C1 segment of cervical spinal cord (tissue), 14 donors: ENCODE measurements around the gene JPH2.
"Not testable (repeated sequence)": the region's sequence is repeated elsewhere in the genome, so short reads cannot be mapped to it uniquely, and the experiment has no call there.

Experiments used
- DNase-seq, 14 donors: peaks; one replicate each; lab custom pipeline; 2025; lab: John Stamatoyannopoulos, UW

Gene JPH2

DNA sequence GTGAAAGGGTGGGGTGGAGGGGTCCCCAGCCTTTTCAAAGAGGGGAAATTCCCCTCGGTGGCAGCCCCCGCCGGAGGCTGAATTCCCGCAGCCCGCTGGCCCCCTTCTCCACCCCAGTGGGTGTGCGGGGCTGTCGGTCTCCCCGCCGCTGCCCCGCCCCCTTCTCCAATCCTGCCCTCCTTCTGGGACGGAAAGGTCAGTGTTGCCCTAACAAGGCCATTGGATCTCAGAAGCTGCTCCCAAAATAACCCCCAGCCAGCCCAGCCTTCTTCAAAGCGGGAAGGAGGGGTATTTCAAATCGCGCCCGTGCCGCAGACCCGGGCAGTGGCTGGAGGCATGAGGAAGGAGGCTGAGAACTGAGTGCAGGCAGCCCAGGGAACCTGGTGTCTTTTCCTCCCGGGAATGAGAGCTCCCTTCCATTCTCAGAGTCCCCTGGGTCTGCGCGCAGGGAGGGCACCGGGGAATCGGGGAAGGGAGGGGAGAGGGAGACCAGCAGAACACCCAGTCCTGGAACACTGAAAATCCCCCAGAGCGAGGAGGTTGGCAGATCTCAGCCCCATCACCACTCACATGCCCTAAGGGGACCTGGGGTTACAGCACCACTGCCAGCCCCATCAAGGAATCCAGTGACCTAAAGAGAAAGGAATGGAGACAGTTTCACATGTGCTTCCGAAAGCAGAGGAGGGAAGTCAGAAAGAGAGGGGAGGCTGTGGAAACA, at the start of gene JPH2:
Gene JPH2 (minus strand): TSS at position 135 of the 718 bp plus-strand sequence. CDS start 483 bp downstream, outside the sequence.
- DNase-seq = peak in 4 of 14 donors; percentile 3 to 67 (median 16)

GRCh38 chr20:44235702-44236101, 48.7 kb upstream of the JPH2 start:
- no peak for DNase-seq

- DNase-seq = no peak
Measured at GRCh38 chr20:44234566-44235317, 47.8 kb upstream of the JPH2 start.

- DNase-seq = no peak
Measured at GRCh38 chr20:44233436-44234016, 46.5 kb upstream of the JPH2 start.

GRCh38 chr20:44232469-44232856, 45.5 kb upstream of the JPH2 start:
- DNase-seq = not testable (repeated sequence)

- peak in 1 of 14 donors; percentile 7 for DNase-seq
Measured at GRCh38 chr20:44231713-44232468, 44.9 kb upstream of the JPH2 start.

GRCh38 chr20:44231193-44231592, 44.2 kb upstream of the JPH2 start:
- no peak for DNase-seq

DNA sequence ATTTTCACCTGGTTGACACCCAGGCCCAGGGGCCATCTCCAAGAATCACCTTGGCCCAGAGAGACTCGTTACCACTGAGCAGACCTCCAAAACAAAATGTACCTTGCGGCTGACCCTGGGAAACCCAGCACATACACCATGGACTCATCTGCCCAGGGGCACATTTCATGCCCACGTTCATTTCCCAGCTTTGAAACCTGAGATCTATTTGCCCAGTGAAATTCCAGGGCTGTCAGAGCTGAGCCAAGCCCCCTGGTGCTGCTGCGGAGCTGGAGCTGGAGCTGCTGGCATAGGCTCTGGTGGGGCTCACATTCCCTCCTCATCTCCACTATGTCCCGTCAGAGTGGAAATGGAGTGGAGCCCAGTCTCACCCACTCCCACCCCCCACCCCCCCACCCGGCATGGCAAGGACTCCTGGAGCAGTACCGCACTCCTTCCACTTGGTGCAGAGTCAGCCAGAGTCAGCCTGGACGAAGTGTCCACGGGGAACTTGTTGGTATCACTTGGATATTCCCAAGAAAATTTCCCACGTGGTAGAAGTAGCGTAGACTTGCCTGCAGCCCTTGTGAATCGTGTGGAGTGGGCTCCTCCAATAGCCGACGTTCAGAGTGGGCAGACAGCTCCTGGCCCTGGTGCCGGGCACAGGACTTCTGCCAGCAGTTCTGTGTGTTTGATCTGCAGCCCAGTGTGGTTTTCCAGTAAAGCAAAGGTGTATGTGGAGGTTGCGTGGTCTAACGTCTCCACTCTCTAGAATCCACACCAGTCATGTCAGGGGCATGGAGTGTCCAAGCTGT, 41.7 kb upstream of the JPH2 start:
- no peak for DNase-seq

- no peak for DNase-seq
Measured at GRCh38 chr20:44224637-44225036, 37.6 kb upstream of the JPH2 start.

DNA sequence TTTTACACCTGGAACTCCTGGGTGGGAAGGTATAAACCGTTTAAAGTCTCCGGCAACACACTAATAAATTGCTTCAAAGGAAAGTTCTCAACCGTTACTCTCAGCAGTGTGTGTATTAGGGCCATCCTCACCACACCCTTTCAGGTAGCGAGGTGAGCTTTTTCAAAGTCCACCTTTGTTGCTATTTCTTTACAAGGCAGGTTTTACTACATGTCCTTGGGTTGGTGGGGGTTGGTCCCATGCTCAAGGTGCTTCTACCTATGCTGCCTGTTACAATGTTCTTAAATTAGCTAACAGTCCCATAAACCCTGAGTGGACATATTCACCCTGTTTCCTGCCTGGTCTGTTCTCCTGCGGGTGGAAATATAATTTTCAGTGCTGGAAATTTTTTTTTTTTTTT, 36.7 kb upstream of the JPH2 start:
- DNase-seq = no peak

- DNase-seq = no peak
Measured at GRCh38 chr20:44222633-44223368, 35.8 kb upstream of the JPH2 start.

DNA sequence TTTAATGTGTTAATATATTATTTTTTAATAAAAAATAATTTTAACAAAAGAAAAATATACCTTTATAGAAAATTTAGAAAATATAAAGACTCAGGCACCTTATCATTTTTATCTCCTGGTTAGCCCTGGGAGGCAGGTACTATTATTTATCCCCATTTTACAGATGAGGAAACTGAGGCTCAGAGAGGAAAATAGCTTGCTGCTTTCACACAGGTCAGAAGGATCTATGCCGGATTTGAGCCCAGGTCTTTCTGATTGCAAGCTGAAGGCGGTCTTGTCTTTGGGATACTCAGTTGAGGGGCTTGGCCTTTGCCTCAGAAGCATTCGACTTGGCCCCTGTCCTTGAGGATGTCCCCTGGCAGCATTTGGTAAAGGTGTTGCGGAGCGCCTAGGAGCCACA, 35.0 kb upstream of the JPH2 start:
- DNase-seq = no peak

- no peak for DNase-seq
Measured at GRCh38 chr20:44221368-44221954, 34.5 kb upstream of the JPH2 start.

DNA sequence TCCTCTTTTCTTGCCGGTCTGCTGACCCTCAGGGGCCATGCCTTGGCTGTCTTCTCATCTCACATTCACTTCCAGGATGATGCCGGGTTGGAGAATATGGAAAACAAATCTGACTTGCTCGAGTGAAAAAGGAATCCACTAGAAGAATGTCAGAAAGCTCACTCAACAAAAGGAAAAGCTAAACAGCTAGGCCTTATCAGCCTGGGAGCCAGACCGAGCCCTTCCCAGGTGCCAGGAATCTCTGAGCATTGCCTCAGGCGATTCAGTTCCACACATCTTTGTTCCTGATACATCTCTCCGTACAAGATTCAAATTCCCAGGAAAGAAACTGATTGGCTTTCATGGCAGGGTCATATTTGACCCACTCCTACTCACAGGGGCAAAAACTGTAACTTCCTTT, 32.8 kb upstream of the JPH2 start:
- DNase-seq = no peak

GRCh38 chr20:44219170-44219730, 32.3 kb upstream of the JPH2 start:
- DNase-seq = no peak

DNA sequence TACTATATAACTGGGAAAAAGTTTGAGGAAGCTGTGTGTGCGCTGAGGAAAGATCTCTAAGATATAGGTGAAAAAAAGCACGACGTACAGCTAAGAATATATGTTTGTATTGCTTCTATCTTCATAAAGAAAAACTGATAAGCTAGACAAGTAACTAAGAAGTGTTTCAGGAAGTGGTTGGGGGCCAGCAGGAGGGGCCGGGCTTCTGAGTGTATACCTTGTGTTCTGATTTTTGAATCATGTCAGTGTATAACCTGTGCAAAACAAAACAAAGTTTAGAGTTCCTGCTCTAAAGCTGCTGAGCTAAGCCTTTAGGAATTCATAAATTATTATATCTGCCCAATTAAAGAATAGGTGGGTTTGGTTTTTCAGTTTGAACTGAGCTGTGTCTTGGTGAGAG, 31.5 kb upstream of the JPH2 start:
- no peak for DNase-seq

DNA sequence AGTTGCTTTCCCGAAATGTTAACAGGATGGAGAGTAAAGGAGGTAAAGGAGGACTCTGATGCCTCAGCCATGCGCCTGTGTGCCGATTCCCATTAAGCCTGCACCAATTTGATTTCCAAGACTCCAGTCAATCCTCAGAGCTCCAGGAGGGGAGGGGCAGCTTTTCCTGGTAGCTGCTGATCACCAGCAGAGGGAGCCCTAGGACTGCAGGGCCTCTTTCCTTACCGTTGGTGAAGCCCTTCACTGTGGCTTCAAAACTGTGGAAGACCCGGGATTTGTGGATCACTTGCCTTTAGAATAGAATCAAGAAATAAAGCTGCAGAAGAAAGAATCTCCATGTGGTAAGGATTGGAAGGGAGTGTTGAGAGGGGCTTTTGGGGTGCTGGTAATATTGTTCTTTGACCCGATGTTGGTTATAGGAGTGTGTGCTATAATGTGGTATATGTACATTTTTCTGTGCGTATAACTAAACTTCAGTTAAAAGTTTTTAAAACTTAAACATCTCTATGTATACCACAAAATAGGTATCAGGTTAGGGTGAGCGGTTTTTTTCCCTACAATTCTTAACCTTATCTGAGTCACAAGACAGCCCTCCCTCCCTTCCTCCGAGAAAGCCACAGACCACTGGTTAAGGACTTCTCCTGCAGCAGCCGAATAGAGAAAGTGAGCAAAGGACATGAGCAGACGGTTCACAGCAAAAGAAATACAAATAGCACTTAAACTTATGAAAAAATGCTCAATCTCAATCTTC, 30.5 kb upstream of the JPH2 start:
- peak in 9 of 14 donors; percentile 4 to 38 (median 19) for DNase-seq

- peak in 9 of 14 donors; percentile 1 to 58 (median 14) for DNase-seq
Measured at GRCh38 chr20:44215125-44215524, 28.1 kb upstream of the JPH2 start.

- no peak for DNase-seq
Measured at GRCh38 chr20:44212792-44213191, 25.8 kb upstream of the JPH2 start.
